D721Med (cell line): ENCODE results near the gene STAB2.

Experiments used
- DNase-seq: peaks from one replicate; pipeline ENCODE4 v3.0.0; 2011; ENCODE audit warnings: low spot score; ENCODE audit not compliant: insufficient read length
- FAIRE-seq: peaks from 2 replicates; lab custom pipeline; 2011; peaks lifted over from hg19 to GRCh38; lab: Jason Lieb, UNC
- CTCF ChIP-seq: IDR thresholded peaks from 2 replicates; pipeline ENCODE4 v1.5.1; 2012; ENCODE audit warnings: mild to moderate bottlenecking, control low read depth; ENCODE audit not compliant: insufficient read depth; ENCODE audit errors: missing control alignments

Gene STAB2

DNA sequence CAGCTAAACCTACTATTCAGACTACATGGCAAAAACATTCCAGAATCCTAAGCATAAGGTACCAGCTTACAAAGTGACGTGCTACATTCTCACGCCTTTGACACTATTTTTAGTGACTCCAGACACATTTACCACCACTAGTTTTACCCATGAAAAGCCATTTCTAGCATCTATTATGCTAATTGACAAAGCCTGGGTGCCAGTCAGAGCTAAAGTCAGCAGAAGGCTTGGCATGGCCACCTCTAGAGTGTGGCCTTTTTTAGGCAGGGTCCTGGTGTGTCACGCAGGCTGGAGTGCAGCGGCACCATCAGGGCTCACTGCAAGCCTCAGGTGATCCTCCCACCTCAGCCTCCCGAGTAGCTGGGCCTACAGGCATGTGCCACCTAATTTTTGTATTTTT lies 178.2 kb downstream of the STAB2 start:
- no peak for DNase-seq
- no peak for FAIRE-seq
- no peak for TF ChIP-seq CTCF

- FAIRE-seq, result no peak
- no peak for TF ChIP-seq CTCF
- DNase-seq, result no peak
Measured at GRCh38 chr12:103766028-103766427, 179.0 kb downstream of the STAB2 start.

DNA sequence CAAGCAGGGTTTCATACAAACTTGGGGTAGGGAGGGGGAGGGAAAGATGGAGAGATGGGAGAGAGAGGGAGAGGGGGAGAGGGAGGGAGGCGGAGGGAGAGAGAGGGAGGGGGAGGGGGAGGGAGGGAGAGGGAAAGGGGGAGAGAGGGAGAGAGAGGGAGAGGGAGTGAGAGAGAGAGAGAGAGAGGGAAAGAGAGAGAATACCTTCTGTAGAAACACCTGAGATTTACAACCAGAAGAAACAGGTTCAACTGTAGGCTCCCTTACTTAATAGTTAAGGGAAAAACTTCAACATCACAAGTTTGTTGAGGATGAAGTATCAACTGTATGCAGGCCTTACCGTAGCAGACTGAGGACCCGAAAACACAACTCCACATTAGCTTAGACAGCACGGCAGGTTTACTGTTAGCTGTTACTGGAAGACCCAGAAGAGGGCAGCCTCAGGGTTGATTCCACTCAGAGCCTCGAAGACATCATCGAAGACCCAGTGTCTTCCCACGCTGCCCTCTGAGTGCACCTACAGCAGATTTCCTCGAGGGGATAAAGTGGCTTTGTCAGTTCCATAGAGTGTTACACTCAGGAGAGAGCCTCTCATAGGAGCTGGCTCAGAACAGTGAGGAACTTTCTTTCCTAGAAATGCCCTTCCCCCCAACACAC lies 181.5 kb downstream of the STAB2 start:
- TF ChIP-seq CTCF, result peak; percentile 5
- FAIRE-seq (no peak), DNase-seq (no peak)

DNA sequence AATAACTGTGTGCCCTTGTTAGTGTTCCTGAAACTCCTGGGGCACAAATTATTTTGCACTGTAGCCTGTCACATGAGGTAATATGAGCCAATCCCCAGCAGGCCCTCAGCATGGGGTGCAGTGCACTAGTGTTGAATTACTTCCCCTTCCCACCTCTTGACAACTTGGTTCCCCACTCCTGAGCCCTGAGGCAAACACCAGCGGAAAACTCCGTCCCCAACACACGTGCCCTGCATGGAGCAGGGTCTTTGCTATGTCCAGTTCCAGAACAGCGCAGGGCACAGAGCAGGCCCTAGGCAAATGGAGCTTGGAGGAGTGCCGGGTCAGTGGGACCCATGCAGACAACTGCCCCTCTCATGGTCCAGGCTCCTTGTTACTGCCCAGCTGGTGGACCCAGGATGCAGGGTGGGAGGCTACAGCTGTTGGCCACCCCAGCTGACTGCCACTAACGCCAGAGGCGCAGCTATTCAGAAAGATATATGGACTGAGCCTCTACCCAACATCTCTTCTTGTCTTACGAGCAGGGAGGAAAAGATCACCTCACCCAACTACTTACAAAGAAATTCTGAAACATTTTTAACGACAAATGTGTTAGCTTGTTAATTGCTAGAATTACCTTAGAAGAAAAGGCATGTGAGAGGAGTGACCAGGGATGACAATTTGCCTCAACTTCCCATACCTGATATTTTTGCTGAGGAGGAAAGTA lies 182.3 kb downstream of the STAB2 start:
- DNase-seq, result no peak
- FAIRE-seq, result no peak
- no peak for TF ChIP-seq CTCF

DNA sequence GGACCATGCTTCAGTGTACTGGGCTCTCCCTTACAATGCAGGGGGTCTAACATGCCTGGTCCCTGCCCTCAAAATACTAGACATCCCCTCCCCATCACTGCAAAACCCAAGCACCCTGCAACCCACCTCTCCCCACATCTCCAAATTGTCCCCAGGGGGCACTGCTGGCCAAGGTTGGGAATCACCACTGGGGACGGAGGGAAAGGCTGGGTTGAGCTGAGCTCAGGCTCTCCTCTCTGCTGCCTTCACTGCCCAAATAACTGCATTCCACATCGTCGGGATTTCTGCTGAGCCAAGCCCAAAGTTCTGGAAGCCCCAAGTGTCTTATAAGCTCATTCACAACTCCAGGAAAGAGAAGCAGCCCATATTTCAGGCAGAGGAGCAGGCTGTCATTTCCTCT lies 184.4 kb downstream of the STAB2 start:
- DNase-seq (no peak), FAIRE-seq (no peak)

GRCh38 chr12:103772367-103773108 lies 185.5 kb downstream of the STAB2 start:
- TF ChIP-seq CTCF, result no peak
- DNase-seq (no peak), FAIRE-seq (no peak)

More for the DNA sequence above, 184.4 kb downstream of the STAB2 start:
- TF ChIP-seq CTCF, result no peak
